ENCODE data around the gene CLCNKB.

The CLCNKB gene

GRCh38 chr1:16070640-16071355 lies 27.2 kb downstream of the CLCNKB start:
- no peak for DNase-seq (ENCODE audit: low read depth)
- H3K4me3 ChIP-seq (replicated peaks; ENCODE audit: low read depth, low read length) = no peak overlapping the region
- TF ChIP-seq, protein P1, sequence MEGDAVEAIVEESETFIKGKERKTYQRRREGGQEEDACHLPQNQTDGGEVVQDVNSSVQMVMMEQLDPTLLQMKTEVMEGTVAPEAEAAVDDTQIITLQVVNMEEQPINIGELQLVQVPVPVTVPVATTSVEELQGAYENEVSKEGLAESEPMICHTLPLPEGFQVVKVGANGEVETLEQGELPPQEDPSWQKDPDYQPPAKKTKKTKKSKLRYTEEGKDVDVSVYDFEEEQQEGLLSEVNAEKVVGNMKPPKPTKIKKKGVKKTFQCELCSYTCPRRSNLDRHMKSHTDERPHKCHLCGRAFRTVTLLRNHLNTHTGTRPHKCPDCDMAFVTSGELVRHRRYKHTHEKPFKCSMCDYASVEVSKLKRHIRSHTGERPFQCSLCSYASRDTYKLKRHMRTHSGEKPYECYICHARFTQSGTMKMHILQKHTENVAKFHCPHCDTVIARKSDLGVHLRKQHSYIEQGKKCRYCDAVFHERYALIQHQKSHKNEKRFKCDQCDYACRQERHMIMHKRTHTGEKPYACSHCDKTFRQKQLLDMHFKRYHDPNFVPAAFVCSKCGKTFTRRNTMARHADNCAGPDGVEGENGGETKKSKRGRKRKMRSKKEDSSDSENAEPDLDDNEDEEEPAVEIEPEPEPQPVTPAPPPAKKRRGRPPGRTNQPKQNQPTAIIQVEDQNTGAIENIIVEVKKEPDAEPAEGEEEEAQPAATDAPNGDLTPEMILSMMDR (IDR thresholded peaks at IDR 0.05; ENCODE audit: low read length, missing control alignments) = no peak

- H3K4me3 ChIP-seq (replicated peaks; ENCODE audit: low read depth, low read length) = no peak overlapping the region
- no peak for DNase-seq (ENCODE audit: low read depth)
- TF ChIP-seq, protein P1 (IDR thresholded peaks at IDR 0.05; ENCODE audit: low read length, missing control alignments) = no peak
Observed at GRCh38 chr1:16071614-16072013, 28.0 kb downstream of the CLCNKB start.

- no peak overlapping the region for H3K4me3 ChIP-seq (replicated peaks; ENCODE audit: low read depth, low read length)
- no peak for DNase-seq (ENCODE audit: low read depth)
- TF ChIP-seq, protein P1 (IDR thresholded peaks at IDR 0.05; ENCODE audit: low read length, missing control alignments) = no peak
Observed at GRCh38 chr1:16072095-16072494, 28.5 kb downstream of the CLCNKB start.

GRCh38 chr1:16072616-16073484 lies 29.3 kb downstream of the CLCNKB start:
- TF ChIP-seq, protein P1 (IDR thresholded peaks at IDR 0.05; ENCODE audit: low read length, missing control alignments) = peak; percentile 15
- no peak for DNase-seq (ENCODE audit: low read depth)
- H3K4me3 ChIP-seq (replicated peaks; ENCODE audit: low read depth, low read length) = peak overlapping the region; percentile 34

DNA sequence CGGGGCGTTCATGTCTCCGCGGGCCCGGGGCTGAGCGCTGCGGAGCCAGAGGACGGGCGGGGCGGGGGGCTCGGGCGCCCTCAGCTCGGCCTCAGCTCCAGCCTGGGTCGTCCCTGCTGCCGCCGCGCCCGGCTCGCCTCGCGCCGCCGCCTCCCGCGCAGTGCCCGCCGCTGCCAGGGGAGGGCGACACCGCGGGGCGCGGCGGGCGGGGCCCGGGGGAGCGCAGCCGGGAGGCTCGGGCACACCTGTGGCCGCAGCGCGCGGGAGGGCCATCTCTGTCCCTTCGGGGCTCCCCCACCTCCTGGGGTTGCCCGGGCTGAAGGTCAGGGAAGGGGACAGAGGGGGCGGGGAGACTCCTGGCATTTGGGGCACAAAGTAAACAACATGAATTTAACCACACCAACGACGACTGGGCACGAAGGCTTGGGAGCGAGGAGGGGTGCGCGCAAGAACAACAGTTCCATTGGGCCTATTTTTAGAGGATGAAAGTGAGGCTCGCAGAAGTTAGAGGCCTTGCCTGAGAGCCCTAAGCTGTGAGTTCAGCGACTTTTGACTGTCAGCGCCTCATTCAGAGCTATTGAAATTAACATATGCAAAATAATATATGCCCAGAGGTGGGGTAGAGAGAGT lies 30.0 kb downstream of the CLCNKB start, which contains the start of gene FAM131C:
Gene FAM131C (minus strand): TSS at position 162 of the 630 bp plus-strand sequence. CDS start 209 bp downstream, outside the sequence.
- TF ChIP-seq, protein P1 (IDR thresholded peaks at IDR 0.05; ENCODE audit: low read length, missing control alignments) = no peak
- DNase-seq (ENCODE audit: low read depth) = no peak
- H3K4me3 ChIP-seq (replicated peaks; ENCODE audit: low read depth, low read length) = peak within 1 kb of the TSS; percentile 34

DNA sequence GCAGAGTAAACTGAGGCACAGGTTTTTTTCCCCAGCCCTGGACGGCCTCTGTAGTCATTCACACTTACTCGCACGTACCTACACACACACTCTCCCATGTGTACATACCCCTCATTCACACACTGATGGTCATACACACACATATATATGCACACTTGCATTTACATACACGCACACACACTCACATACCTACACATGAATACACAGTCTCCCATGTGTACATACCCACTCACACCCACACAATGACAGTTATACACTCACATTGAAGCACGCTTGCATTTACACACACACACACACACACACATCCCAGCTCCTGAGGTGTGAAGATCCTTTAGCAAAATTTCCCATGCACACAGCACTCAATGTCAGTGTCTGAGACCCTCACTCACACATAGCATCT lies 30.6 kb downstream of the CLCNKB start:
- TF ChIP-seq, protein P1 (IDR thresholded peaks at IDR 0.05; ENCODE audit: low read length, missing control alignments) = no peak
- no peak overlapping the region for H3K4me3 ChIP-seq (replicated peaks; ENCODE audit: low read depth, low read length)
- DNase-seq (ENCODE audit: low read depth) = no peak
